Measurements from ENCODE around the gene CSF1R. TPM values are rescaled to one million over a fixed set of nuclear protein-coding genes. Genes with fewer than 3 reads are reported as not detected.

CSF1R gene
- polyA plus RNA-seq, 1 donor (not counting 4 experiments of a cell fraction or from before 2014, with no cell fraction given): not detected

DNA sequence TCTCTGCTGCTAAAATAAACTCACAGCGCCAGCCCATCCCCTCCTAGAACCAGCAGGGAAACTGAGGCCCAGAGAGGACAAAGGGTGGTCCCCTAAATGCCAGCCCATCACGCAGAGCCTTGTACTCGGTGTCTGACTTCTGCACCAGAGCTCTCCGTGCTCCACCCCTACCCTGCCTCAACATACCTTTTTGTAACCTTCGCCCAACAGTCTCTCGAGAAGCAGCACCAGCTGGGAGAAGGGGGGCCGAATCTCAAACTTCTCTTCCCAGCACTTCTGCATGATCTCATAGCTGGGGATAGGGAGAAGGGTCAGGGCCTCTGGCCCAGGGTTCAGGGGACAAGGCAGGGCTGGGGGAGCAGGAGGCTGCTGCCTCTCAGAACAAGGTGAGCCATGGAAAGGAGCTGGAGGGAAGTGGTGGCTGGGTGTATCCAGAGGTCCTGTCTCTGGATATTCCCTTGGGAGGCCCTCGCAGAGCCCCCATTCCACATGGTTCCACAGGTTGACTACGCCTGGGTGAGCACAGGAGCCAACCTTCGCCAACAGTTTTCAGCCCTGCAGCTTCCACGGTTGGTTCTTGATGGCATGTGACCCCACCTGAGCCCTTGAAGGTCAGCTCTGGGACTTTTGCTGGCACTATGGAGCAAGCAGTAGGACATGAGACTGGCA is 32.3 kb upstream of the CSF1R start:
- no peak overlapping the region for H3K4me3 ChIP-seq (ENCODE audit: control insufficient read depth in 2 of 3, extremely low read depth in 1 of 3, insufficient read depth in 2 of 3, low read depth in 1 of 3, low read length in 3 of 3)
- no peak overlapping the region for H3K4me2 ChIP-seq (ENCODE audit: control insufficient read depth, extremely low read depth, insufficient read depth, low read depth, low read length)
- no peaks in the 10 kb centered on the region for H4K20me1 ChIP-seq (ENCODE audit: control insufficient read depth, extremely low read depth, insufficient read depth, low read length)
- TF ChIP-seq, protein P1, sequence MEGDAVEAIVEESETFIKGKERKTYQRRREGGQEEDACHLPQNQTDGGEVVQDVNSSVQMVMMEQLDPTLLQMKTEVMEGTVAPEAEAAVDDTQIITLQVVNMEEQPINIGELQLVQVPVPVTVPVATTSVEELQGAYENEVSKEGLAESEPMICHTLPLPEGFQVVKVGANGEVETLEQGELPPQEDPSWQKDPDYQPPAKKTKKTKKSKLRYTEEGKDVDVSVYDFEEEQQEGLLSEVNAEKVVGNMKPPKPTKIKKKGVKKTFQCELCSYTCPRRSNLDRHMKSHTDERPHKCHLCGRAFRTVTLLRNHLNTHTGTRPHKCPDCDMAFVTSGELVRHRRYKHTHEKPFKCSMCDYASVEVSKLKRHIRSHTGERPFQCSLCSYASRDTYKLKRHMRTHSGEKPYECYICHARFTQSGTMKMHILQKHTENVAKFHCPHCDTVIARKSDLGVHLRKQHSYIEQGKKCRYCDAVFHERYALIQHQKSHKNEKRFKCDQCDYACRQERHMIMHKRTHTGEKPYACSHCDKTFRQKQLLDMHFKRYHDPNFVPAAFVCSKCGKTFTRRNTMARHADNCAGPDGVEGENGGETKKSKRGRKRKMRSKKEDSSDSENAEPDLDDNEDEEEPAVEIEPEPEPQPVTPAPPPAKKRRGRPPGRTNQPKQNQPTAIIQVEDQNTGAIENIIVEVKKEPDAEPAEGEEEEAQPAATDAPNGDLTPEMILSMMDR (optimal IDR thresholded peaks at IDR 0.05 in 1 of 3, IDR thresholded peaks at IDR 0.05 in 1 of 3, conservative IDR thresholded peaks at IDR 0.05 in 1 of 3; ENCODE audit: extremely low read depth in 1 of 3, insufficient read depth in 2 of 3, low read length in 3 of 3): no peak
- TF ChIP-seq EZH2 (IDR thresholded peaks at IDR 0.05; ENCODE audit: low read length): no peak
- no peaks in the 10 kb centered on the region for H3K36me3 ChIP-seq (ENCODE audit: control insufficient read depth in 2 of 2, extremely low read depth in 1 of 2, insufficient read depth in 2 of 2, low read length in 2 of 2)
- H3K9ac ChIP-seq (ENCODE audit: control insufficient read depth, extremely low read depth, insufficient read depth, low read length): no peak overlapping the region
- H3K79me2 ChIP-seq (ENCODE audit: control insufficient read depth, insufficient read depth, low read length): no peaks in the 10 kb centered on the region
- no peak for DNase-seq (ENCODE audit: low read depth, low spot score)
- FAIRE-seq: no peak
- dilution Hi-C loops (cut with MboI; ENCODE audit: extremely low pct_ligation_motif_present, low sequenced_read_pairs): no loop called here
- H3K9me3 ChIP-seq (ENCODE audit: control insufficient read depth, low read depth, low read length): no peaks in the 10 kb centered on the region
- H3K9me1 ChIP-seq (ENCODE audit: control insufficient read depth, extremely low read depth, insufficient read depth, low read length): no peaks in the 10 kb centered on the region
- H3K27me3 ChIP-seq (ENCODE audit: control insufficient read depth, extremely low read depth, insufficient read depth, low read length): peaks cover 4% of the 10 kb centered on the region
- H3K27ac ChIP-seq (ENCODE audit: control insufficient read depth, insufficient read depth, low read length): no peak overlapping the region
- H2AFZ ChIP-seq (ENCODE audit: control insufficient read depth, low read length): no peak overlapping the region
- peaks cover 3% of the 10 kb centered on the region for H3K4me1 ChIP-seq (ENCODE audit: control insufficient read depth, extremely low read depth, insufficient read depth, low read length)

GRCh38 chr5:150117945-150118560 is 31.7 kb upstream of the CSF1R start:
- Histone ChIP-seq H3K9ac (ENCODE audit: control insufficient read depth, extremely low read depth, insufficient read depth, low read length) (no peak overlapping the region), H3K9me3 (ENCODE audit: control insufficient read depth, low read depth, low read length) (no peaks in the 10 kb centered on the region), H4K20me1 (ENCODE audit: control insufficient read depth, extremely low read depth, insufficient read depth, low read length) (no peaks in the 10 kb centered on the region), H3K79me2 (ENCODE audit: control insufficient read depth, insufficient read depth, low read length) (no peaks in the 10 kb centered on the region), H3K9me1 (ENCODE audit: control insufficient read depth, extremely low read depth, insufficient read depth, low read length) (no peaks in the 10 kb centered on the region), H3K4me2 (ENCODE audit: control insufficient read depth, extremely low read depth, insufficient read depth, low read depth, low read length) (no peak overlapping the region), H3K27me3 (ENCODE audit: control insufficient read depth, extremely low read depth, insufficient read depth, low read length) (peaks cover 4% of the 10 kb centered on the region), H3K36me3 (ENCODE audit: control insufficient read depth in 2 of 2, extremely low read depth in 1 of 2, insufficient read depth in 2 of 2, low read length in 2 of 2) (no peaks in the 10 kb centered on the region), H2AFZ (ENCODE audit: control insufficient read depth, low read length) (no peak overlapping the region), H3K4me1 (ENCODE audit: control insufficient read depth, extremely low read depth, insufficient read depth, low read length) (peaks cover 5% of the 10 kb centered on the region), H3K4me3 (ENCODE audit: control insufficient read depth in 2 of 3, extremely low read depth in 1 of 3, insufficient read depth in 2 of 3, low read depth in 1 of 3, low read length in 3 of 3) (no peak overlapping the region), H3K27ac (ENCODE audit: control insufficient read depth, insufficient read depth, low read length) (no peak overlapping the region)
- dilution Hi-C loops (cut with MboI; ENCODE audit: extremely low pct_ligation_motif_present, low sequenced_read_pairs): no loop called here
- FAIRE-seq: no peak
- no peak for DNase-seq (ENCODE audit: low read depth, low spot score)
- no peak for TF ChIP-seq EZH2 (IDR thresholded peaks at IDR 0.05; ENCODE audit: low read length)
- TF ChIP-seq, protein P1 (optimal IDR thresholded peaks at IDR 0.05 in 1 of 3, IDR thresholded peaks at IDR 0.05 in 1 of 3, conservative IDR thresholded peaks at IDR 0.05 in 1 of 3; ENCODE audit: extremely low read depth in 1 of 3, insufficient read depth in 2 of 3, low read length in 3 of 3): no peak
